ACHN (cell line): ENCODE data around the gene SHROOM1.
"Not testable (repeated sequence)": the region's sequence is repeated elsewhere in the genome, so short reads cannot be mapped to it uniquely, and the experiment has no call there.

Source experiments
- DNase-seq: peaks from one replicate; pipeline ENCODE4 v3.0.0-alpha.2; 2015
- in situ Hi-C: cut with HindIII; loops from 2 replicates; pipeline ENCODE4 v1.10.0; 2017; ENCODE audit warnings: low sequenced_read_pairs, low pct_ligation_motif_present, low pct_unique_long_range_greater_than_20kb

SHROOM1 gene

GRCh38 chr5:132814503-132815294, 15.7 kb downstream of the SHROOM1 start:
- in situ Hi-C loops, result no loop called here
- DNase-seq, result no peak

GRCh38 chr5:132813599-132814502, 16.6 kb downstream of the SHROOM1 start:
- DNase-seq, result peak; percentile 8
- in situ Hi-C loops, result no loop called here

GRCh38 chr5:132812781-132813598, 17.5 kb downstream of the SHROOM1 start, which contains the start of gene SOWAHA:
TSS of gene SOWAHA (plus strand) at chr5:132813302. CDS start at chr5:132813622, 320 bp downstream.
- in situ Hi-C loops, result no loop called here
- no peak for DNase-seq

GRCh38 chr5:132812123-132812765, 18.2 kb downstream of the SHROOM1 start:
- no peak for DNase-seq
- in situ Hi-C loops, result no loop called here

GRCh38 chr5:132810605-132811004, 19.8 kb downstream of the SHROOM1 start:
- no peak for DNase-seq
- in situ Hi-C loops, result no loop called here

GRCh38 chr5:132808866-132809265, 21.6 kb downstream of the SHROOM1 start:
- no peak for DNase-seq
- in situ Hi-C loops, result no loop called here

- in situ Hi-C loops, result no loop called here
- DNase-seq, result no peak
Observed at GRCh38 chr5:132808448-132808847, 22.0 kb downstream of the SHROOM1 start.

GRCh38 chr5:132807163-132807838, 23.1 kb downstream of the SHROOM1 start:
- in situ Hi-C loops, result no loop called here
- peak; percentile 26 for DNase-seq

GRCh38 chr5:132806804-132807162, 23.7 kb downstream of the SHROOM1 start:
- in situ Hi-C loops, DNase-seq: not testable (repeated sequence)

GRCh38 chr5:132805872-132806271, 24.6 kb downstream of the SHROOM1 start:
- in situ Hi-C loops, result not testable (repeated sequence)

GRCh38 chr5:132804219-132804618, 26.2 kb downstream of the SHROOM1 start:
- in situ Hi-C loops, DNase-seq: not testable (repeated sequence)

More at GRCh38 chr5:132805872-132806271, 24.6 kb downstream of the SHROOM1 start:
- DNase-seq, result not testable (repeated sequence)

- in situ Hi-C loops, DNase-seq: not testable (repeated sequence)
Observed at GRCh38 chr5:132802685-132803066, 27.8 kb downstream of the SHROOM1 start.

GRCh38 chr5:132802044-132802684, 28.3 kb downstream of the SHROOM1 start:
- peak; percentile 8 for DNase-seq
- in situ Hi-C loops, result no loop called here

- in situ Hi-C loops, result no loop called here
- DNase-seq, result no peak
Observed at GRCh38 chr5:132800545-132800944, 29.9 kb downstream of the SHROOM1 start.

- no peak for DNase-seq
- in situ Hi-C loops, result no loop called here
Observed at GRCh38 chr5:132799392-132799791, 31.1 kb downstream of the SHROOM1 start.

GRCh38 chr5:132797651-132798050, 32.8 kb downstream of the SHROOM1 start:
- in situ Hi-C loops, result no loop called here
- no peak for DNase-seq

- in situ Hi-C loops, result no loop called here
Observed at GRCh38 chr5:132791026-132791425, 39.4 kb downstream of the SHROOM1 start.

More at GRCh38 chr5:132791026-132791425, 39.4 kb downstream of the SHROOM1 start:
- no peak for DNase-seq
